ENCODE data around the gene PEX19.
"Not testable (repeated sequence)": the region's sequence is repeated elsewhere in the genome, so short reads cannot be mapped to it uniquely, and the experiment has no call there.

PEX19 gene, protein sequence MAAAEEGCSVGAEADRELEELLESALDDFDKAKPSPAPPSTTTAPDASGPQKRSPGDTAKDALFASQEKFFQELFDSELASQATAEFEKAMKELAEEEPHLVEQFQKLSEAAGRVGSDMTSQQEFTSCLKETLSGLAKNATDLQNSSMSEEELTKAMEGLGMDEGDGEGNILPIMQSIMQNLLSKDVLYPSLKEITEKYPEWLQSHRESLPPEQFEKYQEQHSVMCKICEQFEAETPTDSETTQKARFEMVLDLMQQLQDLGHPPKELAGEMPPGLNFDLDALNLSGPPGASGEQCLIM

DNA sequence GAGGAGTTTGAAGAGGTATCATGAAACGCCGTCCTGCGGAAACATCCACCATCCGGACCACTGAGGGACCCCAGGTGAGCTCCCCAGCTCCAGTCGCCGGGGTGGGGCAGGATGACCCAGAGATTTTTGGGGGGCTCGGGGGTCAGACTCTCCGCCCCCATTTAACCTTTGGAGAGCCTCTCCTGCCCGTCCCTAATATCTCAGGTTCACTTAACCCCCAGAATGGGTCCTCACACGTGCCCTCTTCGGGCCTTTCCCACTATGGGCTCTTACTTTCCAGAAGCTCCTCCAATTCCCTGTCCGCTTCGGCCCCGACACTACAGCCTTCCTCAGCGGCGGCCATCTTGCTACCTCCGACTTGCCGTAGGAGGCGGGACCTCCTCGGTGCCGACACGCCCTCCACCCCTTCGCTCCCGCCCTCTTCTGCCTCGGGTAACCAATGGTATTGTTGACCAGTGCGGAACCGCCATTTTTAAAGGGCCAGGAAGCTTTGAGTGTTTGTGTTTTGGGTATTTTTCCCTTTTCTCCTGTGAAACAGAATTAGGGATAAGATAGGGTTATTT, at the start of gene PEX19:
TSS of gene PEX19 (minus strand) at position 352 of the 563 bp plus-strand sequence. CDS start at position 343, 9 bp downstream.
- DNase-seq, result peak; percentile 59 to 97 (median 89)

DNA sequence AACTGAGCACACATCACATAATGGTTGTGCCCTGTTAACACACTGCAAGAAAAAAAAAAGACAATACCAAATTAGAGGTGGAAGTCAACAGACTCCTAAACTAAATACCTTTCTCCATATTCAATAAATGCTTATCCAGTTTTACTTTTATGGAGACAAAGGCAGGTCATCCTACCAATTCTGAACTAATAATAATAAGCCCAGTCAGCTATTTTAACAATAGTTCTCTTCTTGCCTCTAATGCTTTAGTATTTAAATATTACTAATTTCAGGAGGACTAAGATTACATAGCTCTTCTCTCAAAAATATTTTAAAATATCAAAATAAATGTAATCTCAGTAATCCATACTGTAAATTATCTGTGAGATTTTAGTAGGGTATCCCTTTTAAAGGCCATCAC, 47.6 kb upstream of the PEX19 start:
- DNase-seq, result no peak

DNA sequence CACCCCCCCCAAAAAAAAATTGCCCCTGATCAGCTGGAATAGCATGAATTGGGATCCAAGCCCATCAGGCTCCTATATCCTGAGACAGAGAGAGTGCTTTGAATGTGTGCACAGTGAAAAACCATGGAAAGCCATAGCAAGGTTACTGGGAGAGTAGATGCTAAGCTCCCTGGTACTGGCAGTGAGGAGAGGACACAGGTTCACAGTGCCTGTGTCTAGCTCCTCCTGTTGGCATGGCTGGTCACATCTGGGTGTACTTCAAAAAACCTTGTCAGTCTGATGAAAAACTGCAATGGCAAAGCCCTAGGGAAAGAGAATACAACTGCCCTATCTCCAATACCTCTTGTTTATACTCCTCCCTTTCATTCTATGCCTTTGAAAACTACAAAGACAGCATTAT, 45.2 kb upstream of the PEX19 start:
- no peak for DNase-seq

DNA sequence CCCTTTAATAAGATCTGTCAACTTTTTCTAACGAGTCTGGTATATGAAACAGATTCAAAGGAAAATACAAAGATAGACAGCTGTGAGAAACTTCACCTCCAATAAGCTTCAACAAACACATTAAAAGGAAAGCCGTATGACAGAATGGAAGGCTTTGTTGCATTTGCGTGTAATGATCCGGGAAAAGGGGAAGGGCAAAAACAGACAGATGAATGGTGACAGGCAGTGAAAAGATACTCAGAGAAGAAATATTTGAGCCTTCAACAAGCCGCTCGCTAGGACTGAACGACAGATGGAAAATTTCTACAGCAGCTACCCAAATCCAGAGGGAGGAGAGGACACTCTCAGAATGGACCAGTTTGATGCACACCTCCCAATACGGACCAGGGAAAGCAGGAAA, 43.3 kb upstream of the PEX19 start:
- peak in 15 of 56 donors; percentile 9 to 34 (median 21) for DNase-seq

DNA sequence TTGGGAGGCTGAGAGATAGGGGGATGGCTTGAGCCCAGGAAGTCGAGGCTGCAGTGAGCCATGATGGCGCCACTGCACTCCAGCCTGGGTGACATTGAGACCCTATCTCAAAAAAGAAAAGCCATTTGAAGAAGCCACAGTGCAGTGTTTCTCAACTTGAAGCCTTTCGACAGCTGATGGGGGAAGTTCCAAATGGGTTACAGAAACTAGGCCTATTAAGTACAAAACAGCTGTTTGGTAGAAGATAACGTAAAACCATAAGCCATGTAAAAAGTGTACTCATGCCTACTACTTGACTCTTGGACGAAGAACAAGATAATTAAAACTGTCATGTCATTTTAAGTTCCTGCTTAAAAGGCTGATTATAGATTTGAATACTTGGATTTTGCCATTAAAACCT, 41.5 kb upstream of the PEX19 start:
- DNase-seq, result no peak

DNA sequence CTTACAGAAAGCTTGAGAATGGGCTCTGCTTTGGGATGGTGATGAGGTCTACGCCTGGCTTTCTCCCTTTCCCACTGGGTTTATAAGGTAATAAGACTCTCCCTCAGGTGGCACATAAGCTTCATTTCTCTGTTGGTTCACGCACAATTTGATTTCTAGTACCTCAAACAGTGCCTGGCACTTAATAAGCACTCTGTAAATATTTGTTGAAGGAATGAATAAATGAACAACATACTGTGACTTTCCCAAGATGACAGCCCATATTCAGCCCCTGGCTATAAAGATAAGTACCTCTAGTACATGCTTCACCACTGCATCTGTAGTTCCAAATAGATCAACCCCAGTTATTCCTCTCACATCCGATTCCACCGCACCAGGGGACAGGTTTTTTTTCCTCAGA, 40.3 kb upstream of the PEX19 start:
- no peak for DNase-seq

DNA sequence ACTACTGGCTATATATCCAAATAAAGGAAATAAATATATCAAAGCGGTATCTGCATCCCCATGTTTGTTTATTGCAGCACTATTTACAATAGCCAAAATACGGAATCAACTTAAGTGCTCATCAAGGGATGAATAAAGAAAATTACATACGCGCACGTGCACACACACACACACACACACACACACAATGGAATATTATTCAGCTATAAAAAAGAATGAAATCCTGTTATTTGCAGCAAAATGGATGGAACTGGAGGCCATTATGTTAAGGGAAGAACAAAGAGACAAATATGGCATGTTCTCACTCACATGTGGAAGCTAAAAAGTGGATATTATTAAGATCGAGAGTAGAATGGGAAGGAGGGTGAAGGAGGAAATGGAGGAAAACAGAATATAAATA, 37.9 kb upstream of the PEX19 start:
- DNase-seq, result no peak

DNA sequence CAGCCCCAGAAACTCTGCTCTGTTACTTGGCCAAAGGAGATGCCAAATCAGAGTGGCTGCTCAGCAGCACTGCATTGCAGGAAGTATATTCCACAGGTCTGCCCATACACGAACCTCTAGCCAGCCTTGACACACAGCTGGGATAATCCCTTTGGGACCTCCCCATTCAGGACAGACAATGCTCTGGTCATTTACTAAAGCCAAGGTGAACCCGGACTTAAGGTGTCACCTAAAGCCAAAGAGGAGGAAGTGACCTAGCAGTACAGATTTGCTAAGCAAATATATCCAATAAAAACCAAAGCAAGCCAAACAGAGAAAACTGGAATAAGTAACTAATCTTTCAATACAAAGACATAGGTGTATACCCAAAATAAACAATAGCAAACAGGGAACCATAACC, 30.4 kb upstream of the PEX19 start:
- DNase-seq, result no peak

DNA sequence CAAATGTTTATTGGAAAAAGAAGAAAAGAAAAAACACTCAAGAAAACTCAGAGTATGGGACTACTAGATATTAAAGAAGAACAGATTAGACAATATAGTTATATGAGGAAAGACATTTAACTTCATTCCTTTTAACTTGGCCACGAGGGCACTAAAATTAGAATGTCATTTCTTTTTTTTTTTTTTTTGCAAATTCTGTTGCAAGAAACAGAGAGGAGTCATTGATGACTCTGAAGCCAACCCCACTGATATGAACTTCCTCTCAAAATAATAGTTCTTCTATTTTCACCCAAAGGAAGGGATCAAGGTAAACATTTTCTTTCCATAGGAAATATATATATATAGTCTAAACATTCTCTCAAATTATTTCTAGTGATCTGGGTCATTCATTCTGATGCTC, 24.6 kb upstream of the PEX19 start:
- DNase-seq, result no peak

DNA sequence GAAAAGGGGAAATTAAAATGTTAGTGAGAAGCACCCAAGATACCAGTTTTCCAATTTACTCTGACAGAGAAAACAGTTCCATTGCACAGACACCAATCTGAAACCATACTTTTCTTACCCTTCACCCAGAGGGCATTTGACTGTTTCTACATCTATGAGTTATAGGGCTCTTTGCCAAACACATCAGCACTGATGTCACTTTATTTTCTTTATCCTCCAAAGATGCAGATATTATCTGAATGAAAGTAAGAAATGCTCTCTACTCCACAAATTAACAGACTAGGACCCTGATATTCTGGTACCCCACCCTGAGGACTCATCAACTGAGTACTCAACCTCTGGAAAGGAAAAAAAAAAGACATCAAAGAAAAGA, 24.2 kb upstream of the PEX19 start:
- DNase-seq, result no peak

DNA sequence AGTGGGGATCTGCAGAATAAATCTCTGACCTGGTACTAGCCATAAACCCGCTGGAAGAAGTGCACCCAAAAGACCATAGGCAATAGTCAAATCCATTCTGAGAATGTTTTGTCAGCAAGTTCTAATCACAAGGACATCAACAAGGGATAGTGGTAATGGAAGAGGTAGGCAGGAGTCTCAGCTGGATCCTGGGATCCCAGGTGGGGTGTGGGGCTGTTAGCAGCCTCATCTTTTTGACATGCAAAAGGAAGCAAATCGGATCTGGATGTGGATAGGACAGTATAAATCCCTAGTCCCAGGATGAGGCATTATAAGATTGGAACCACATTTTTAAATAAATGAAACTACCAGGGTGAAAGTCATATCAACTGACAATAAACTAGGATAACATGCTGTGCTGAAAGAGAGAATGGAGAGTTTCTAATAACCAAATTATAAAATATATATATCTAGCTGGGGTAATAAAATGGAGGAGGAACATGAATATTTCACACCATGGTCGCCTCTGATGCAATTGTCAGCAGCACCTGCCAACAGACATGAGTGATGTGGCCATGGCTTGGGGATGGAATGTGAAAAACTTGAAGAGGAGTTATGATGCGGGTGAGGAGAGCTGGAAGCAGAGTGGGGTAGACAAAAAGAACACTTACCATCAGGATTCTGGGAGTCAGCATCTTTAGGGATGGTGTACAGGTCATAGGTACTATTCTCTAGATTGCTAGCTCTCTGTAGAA, 23.7 kb upstream of the PEX19 start:
- DNase-seq, result no peak

DNA sequence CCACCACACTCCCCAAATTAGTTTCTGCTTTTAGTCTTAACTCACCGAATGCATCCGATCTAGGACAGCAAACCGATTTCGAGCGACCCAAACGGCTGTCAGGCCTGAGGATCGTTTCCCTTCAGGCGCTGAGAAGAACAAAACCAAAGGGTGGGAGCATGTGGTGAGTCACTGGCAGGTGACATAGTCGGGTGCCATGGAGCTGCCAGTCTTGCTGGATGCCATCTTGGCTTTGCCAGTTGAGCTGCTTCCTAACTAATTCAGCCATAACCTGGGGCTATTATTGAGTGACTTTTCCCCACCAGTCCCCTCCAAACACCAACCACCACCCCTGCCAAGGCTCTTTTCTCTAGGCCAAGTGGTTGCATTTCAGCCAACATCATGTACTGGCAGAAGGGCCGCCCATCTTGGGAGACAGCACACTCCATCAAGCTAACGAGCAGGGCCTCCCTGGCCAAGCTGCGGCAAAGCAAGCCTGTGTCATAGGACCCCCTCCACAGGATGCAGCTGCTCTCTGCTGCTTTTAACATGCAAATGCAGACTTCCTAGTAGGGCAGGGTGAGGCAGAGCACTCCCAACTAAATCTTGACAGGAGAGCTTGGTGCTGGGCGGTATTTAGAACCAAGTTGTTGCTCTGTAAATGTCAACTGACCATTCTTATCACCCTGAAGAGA, 22.3 kb upstream of the PEX19 start:
- peak in 2 of 56 donors; percentile 11 to 38 for DNase-seq

DNA sequence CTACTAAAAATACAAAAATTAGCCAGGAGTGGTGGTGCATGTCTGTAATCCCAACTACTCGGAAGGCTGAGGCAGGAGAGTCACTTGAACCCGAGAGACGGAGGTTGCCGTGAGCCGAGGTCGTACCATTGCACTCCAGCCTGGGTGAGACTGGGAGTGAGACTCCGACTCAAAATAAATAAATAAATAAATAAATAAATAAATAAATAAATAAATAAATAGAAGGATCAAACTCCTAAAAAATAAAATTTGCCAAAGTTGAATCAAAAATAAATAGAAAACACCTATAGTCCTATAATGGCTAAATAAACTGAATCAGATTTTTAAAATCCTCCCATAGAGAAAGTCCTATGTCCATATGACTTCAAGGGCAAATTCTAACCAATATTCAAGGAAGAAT, 15.2 kb upstream of the PEX19 start:
- DNase-seq, result no peak

DNA sequence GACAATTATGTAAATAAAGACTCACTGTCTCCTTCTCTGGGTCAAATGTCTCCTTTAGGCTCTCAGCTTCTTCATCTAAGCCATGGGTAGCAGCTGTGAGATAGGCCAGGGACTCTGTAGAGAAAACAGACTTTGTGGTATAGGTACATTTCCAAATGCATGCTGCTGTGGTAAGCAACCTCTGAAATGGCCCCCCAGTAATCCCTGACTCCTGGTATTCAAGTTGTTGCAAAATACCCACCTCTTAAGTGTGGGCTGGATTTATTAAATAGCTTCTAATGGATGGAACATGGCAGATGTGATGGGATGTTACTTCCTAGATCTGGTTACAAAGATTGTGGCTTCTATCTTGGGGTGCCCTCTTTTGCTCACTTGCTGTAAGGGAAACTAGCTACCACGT, 11.1 kb upstream of the PEX19 start:
- no peak for DNase-seq

DNA sequence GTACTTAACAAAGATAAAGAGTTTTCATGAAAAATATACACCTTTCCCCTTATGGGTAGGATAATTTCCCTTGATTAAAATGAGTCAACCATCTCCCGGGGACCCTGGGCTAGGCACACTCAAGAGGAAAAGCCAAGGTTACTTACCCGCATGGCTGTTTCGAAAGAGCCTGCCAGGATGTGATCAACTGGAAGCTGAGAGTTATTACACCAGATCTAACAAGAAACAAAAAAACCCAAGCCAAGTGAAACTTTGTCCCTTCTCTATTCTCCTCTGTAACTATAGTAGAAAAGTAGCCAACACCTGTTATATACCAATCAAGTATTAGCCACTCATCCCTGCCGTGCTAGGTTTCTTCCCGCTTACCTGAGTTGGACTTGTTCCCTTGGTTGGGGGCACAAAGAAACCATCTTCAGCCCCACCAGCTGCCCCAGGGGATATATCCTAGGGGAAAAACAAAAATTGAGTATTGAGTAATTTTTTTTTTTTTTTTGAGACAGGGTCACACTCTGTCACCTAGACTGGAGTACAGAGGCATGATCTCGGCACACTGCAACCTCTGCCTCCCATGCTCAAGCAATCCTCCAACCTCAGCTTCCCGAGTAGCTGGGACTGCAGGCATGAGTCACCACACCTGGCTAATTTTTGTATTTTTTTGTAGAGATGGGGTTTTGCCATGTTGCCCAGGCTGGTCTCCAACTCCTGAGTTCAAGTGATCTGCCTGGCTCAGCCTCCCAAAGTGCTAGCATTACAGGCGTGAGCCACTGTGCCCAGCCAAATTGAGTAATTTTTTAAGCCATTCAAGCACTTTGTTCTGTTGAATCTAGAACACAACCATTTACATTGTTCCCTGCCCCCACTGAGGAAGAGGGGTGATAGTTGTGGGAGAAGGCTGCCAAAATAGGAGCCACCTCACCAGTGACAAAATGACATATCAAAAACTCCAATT, 8.4 kb upstream of the PEX19 start:
- peak in 1 of 56 donors; percentile 9 for DNase-seq

DNA sequence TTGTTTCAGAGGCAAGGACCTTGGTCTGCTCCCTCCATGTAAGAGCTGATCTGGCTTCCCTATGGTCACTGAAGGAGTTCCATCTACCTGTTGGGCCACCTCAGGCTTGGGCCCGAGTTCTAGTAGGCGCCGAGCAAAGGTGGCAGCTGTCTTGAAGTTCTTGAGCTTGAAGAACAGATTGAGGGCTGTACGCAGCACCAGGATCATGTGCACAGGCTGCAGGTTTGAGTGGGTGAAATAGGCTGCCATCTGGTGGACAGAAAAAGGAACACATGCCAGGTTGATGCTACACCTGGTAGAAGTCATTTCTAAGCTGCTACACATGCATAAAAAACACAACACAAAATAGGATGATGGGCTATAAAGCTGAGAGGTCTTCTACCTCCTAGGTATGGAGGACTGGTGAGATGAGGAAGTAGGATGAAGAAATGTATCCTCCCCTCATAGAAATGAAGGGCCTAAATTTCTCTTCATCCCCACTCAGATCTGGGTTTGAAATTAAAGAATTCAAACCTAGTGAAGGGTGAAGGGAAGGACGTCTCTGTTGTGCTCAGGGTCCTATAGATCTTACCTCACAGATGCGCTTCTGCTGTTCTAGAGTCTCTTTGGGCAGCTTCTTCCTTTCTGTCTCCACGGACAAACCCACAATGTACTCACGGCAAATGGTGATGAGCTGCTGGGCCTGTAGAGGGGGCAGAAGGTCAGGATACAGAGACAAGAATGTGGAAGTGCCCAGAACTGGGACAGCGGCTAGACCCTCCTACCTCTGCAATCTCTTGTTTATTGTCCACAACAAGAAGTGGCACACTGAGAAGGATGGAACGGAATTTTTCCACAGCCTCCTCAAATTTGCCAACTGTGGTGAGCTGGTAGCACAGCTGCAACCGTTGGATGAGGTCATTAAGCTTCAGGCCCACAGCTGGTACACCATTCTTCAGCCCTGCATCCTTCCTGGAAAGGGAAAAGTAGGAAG, 6.6 kb upstream of the PEX19 start:
- peak in 53 of 56 donors; percentile 1 to 83 (median 35) for DNase-seq

DNA sequence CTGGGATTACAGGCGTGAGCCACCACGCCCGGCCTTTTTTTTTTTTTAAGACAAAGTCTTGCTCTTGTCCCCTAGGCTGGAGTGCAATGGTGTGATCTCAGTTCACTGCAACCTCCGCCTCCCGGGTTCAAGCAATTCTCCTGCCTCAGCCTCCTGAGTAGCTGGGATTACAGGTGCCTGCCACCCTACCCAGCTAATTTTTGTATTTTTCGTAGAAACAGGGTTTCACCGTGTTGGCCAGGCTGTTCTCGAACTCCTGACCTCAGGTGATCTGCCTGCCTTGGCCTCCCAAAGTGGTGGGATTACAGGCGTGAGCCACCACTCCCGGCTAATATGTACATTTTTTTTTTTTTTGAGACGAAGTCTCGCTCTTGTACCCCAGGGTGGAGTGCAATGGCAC, 2.8 kb upstream of the PEX19 start:
- not testable (repeated sequence) for DNase-seq

DNA sequence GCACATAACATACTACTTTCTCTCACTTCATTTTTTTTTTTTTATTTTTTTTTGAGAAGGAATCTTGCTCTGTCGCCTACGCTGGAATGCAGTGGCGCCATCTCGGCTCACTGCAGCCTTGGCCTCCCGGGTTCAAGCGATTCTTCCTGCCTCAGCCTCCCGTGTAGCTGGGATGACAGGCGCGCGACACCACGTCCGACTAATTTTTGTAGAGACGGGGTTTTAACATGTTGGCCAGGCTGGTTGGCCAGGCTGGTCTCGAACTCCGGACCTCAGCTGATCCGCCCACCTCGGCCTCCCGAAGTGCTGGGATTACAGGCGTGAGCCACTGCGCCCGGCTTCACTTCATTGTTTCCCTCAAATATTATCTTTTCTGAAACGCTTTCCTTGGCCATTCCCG, 573 bp upstream of the PEX19 start:
- peak in 1 of 56 donors; percentile 8 for DNase-seq

DNA sequence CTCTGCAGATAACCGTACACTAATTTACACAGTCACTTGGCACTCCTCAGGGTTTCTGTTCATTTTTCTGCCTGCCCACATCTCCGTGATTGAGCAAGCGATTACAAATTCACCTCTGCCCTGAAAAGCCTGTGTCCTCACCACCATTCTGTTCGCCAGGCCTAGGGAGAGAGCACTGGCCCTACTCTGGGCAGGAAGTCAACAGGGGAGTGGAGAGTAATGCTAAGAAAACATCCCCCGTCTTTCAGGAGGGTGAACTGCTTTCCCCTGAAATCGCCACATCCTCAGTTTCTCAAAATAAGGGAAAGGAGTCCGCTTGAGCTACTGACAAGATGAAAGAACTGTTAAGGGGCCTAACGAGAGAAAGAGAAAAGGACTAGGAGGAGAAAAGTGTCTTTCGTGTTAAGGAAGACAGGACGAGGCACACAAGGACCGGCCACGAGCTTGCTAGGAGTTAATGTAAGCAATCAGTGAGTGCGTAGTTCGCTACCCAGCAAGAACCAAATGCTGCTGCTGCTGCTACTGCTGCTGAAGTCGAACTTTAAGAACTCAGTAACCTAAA, 632 bp downstream of the PEX19 start:
- no peak for DNase-seq
